ENCODE results near the gene EYA3. TPM values are rescaled to one million over a fixed set of nuclear protein-coding genes. Genes with fewer than 3 reads are reported as not detected.

Gene EYA3
- total RNA-seq, 4 donors from 2014 or later: 8.2 to 11.9 (median 8.7) TPM

DNA sequence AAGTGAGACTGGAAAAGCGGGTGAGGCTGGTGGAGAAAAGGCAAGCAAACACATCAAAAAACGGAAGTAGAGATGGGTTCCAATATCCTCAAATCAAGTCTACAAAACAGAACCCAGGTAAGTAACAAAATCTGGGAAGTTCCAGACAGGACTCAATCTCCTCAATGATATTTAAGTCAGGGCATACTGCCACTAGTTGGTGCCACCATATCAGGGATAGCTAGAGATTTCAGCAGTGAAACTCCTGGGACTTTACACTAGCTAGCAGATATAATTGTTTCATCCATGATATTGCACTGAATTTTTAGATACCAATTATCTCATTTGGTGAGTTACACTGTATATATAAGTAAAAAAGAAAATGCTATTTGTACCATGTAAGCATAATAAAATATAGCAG, 52.0 kb downstream of the EYA3 start:
- Histone ChIP-seq H3K4me3 (no peak overlapping the region), H3K4me1 (no peaks in the 10 kb centered on the region), H3K9me3 (no peaks in the 10 kb centered on the region), H3K36me3 (peaks cover 0 to 59% (median 22%) of the 10 kb centered on the region in 4 donors), H3K27ac (replicated peaks in 1 of 4) (no peak overlapping the region), H3K27me3 (no peaks in the 10 kb centered on the region)
- DNase-seq (ENCODE audit: extremely low spot score): no peak
- no peak for TF ChIP-seq POLR2A (IDR thresholded peaks at IDR 0.05; ENCODE audit: low read depth)
- TF ChIP-seq EP300 (IDR thresholded peaks at IDR 0.05): no peak
- no peak for TF ChIP-seq CTCF (IDR thresholded peaks at IDR 0.05)
- TF ChIP-seq POLR2AphosphoS5 (IDR thresholded peaks at IDR 0.05): no peak
- intact Hi-C loops (cut with DNase I): no loop called here
- 87% methylated on average over 2 of the region's 2 CpGs for WGBS

DNA sequence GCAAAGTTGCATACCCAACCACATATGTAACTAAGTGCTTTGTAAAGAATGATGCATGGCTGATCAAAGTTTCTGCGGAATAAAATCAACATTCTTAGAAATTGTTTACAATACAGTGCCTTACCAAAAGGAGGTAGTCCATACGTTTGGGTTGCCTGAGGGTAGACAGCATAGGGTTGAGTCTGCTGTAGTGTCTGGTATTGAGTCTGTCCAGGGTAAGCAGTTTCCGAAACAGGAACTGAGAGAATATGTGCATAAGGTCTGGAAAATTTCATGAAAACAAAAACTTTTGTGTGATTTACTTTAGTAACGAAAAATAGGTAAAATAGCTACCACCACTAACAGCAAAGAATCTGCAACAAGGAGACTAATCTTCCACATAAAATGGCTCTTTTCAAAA, 53.0 kb downstream of the EYA3 start:
- Histone ChIP-seq H3K4me1 (no peaks in the 10 kb centered on the region), H3K9me3 (no peaks in the 10 kb centered on the region), H3K27ac (replicated peaks in 1 of 4) (no peak overlapping the region), H3K27me3 (no peaks in the 10 kb centered on the region), H3K4me3 (no peak overlapping the region), H3K36me3 (peaks cover 0 to 49% (median 16%) of the 10 kb centered on the region in 4 donors)
- no peak for DNase-seq (ENCODE audit: extremely low spot score)
- TF ChIP-seq CTCF (IDR thresholded peaks at IDR 0.05) (no peak), POLR2A (IDR thresholded peaks at IDR 0.05; ENCODE audit: low read depth) (no peak), POLR2AphosphoS5 (IDR thresholded peaks at IDR 0.05) (no peak), EP300 (IDR thresholded peaks at IDR 0.05) (no peak)
- intact Hi-C loops (cut with DNase I): no loop called here
- WGBS: 78% methylated on average over 4 of the region's 4 CpGs

- Histone ChIP-seq H3K27ac (replicated peaks in 1 of 4) (no peak overlapping the region), H3K36me3 (peaks cover 0 to 22% (median 6%) of the 10 kb centered on the region in 4 donors), H3K9me3 (no peaks in the 10 kb centered on the region), H3K4me1 (peaks cover 0 to 6% (median 6%) of the 10 kb centered on the region in 4 donors), H3K4me3 (no peak overlapping the region), H3K27me3 (no peaks in the 10 kb centered on the region)
- intact Hi-C loops (cut with DNase I): no loop called here
- TF ChIP-seq CTCF (IDR thresholded peaks at IDR 0.05): no peak
- TF ChIP-seq EP300 (IDR thresholded peaks at IDR 0.05): no peak
- no peak for TF ChIP-seq POLR2A (IDR thresholded peaks at IDR 0.05; ENCODE audit: low read depth)
- no peak for TF ChIP-seq POLR2AphosphoS5 (IDR thresholded peaks at IDR 0.05)
- no peak for DNase-seq (ENCODE audit: extremely low spot score)
These were observed 56.1 kb downstream of the EYA3 start for GRCh38 chr1:28032281-28032680.

DNA sequence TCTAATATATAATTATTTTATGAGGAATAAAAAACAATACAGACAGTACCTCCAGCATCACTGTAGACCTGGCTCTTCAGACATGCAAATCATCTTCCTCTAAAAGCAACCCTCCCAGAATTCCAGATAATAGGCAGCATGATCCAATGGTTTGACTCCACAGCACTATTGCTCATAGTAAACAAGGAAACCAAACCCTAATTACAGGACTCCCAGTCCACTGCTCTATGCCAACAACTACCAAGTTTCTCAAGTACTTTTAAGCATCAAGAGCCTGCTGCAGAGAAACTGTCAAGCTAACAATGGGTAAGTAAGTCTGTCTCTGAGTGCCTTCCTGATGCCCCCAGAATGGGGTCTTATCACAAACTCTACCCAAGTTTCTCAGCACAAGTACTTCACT, 57.2 kb downstream of the EYA3 start:
- H3K4me3 ChIP-seq: no peak overlapping the region
- H3K9me3 ChIP-seq: no peaks in the 10 kb centered on the region
- intact Hi-C loops (cut with DNase I): no loop called here
- no peak for DNase-seq (ENCODE audit: extremely low spot score)
- H3K27me3 ChIP-seq: no peaks in the 10 kb centered on the region
- no peak overlapping the region for H3K27ac ChIP-seq (replicated peaks in 1 of 4)
- peaks cover 0 to 6% (median 6%) of the 10 kb centered on the region in 4 donors for H3K4me1 ChIP-seq
- peaks cover 0 to 22% (median 9%) of the 10 kb centered on the region in 4 donors for H3K36me3 ChIP-seq
- TF ChIP-seq EP300 (IDR thresholded peaks at IDR 0.05): no peak
- TF ChIP-seq POLR2A (IDR thresholded peaks at IDR 0.05; ENCODE audit: low read depth): no peak
- no peak for TF ChIP-seq POLR2AphosphoS5 (IDR thresholded peaks at IDR 0.05)
- no peak for TF ChIP-seq CTCF (IDR thresholded peaks at IDR 0.05)
